Posterior vena cava (tissue), 2 donors: ENCODE data around the gene WNT3A. TPM values are rescaled to one million over a fixed set of nuclear protein-coding genes. Genes with fewer than 3 reads are reported as not detected.
A peak's percentile ranks its signal among the peaks of the same experiment; 100 is the strongest.

ENCODE experiments used
- DNase-seq: peaks from one replicate; pipeline ENCODE4 v3.0.0-alpha.2; 2020; ENCODE audit warnings: low spot score
- intact Hi-C, 2 donors: fragments of 100-400 bp; cut with DNase I; formaldehyde crosslinking; loops; one replicate each; pipeline versions ENCODE4 v1.14.1 to v1.14.2; 2022 to 2023
- total RNA-seq, 2 donors: library from RNA; stranded (reverse); fragmentation: NEBNext Ultra II Directional; extraction: Animal tissue kit (Norgen Biotek cat#: 25700); gene quantifications; one replicate each; pipeline ENCODE4 v1.2.1, GENCODE V29; 2021
- donor health status: DM: yes; HTN: yes; CAD: no.
- donor health status: DM: yes; HTN: yes; CAD: no.

Gene WNT3A
- total RNA-seq, 2 donors from 2014 or later = not detected

GRCh38 chr1:228076796-228077430, 70.1 kb downstream of the WNT3A start:
- intact Hi-C loops = no loop called here
- DNase-seq = peak; percentile 76

GRCh38 chr1:228077565-228078330, 71.0 kb downstream of the WNT3A start:
- DNase-seq = peak; percentile 57
- intact Hi-C loops = no loop called here

- intact Hi-C loops = no loop called here
- DNase-seq = peak; percentile 74
Measured at GRCh38 chr1:228079013-228079412, 72.2 kb downstream of the WNT3A start.

- peak; percentile 54 for DNase-seq
Measured at GRCh38 chr1:228079601-228080263, 72.9 kb downstream of the WNT3A start.

GRCh38 chr1:228081144-228081543, 74.3 kb downstream of the WNT3A start:
- DNase-seq = peak; percentile 29
- intact Hi-C loops = loop anchor here in 1 of 2 donors (5.0 kb wide), 1 partner anchor 426 kb away; no protein-coding TSS in a partner anchor

More at GRCh38 chr1:228079601-228080263, 72.9 kb downstream of the WNT3A start:
- intact Hi-C loops = loop anchor here in 1 of 2 donors (5.0 kb wide), 1 partner anchor 428 kb away; no protein-coding TSS in a partner anchor

GRCh38 chr1:228081578-228082213, 74.9 kb downstream of the WNT3A start:
- intact Hi-C loops = loop anchor here in 1 of 2 donors (5.0 kb wide), 1 partner anchor 426 kb away; no protein-coding TSS in a partner anchor

GRCh38 chr1:228082214-228082917, 75.6 kb downstream of the WNT3A start, which contains the start of gene ARF1:
TSS of gene ARF1 (plus strand) at chr1:228082708. CDS start at chr1:228097115, 14,407 bp downstream.
- DNase-seq = peak; percentile 98
- intact Hi-C loops = loop anchor here in 1 of 2 donors (5.0 kb wide), 1 partner anchor 425 kb away; no protein-coding TSS in a partner anchor

More at GRCh38 chr1:228081578-228082213, 74.9 kb downstream of the WNT3A start:
- DNase-seq = peak; percentile 73

GRCh38 chr1:228082918-228083870, 76.4 kb downstream of the WNT3A start:
- peak; percentile 92 for DNase-seq
- intact Hi-C loops = loop anchor here in 1 of 2 donors (5.0 kb wide), 1 partner anchor 424 kb away; no protein-coding TSS in a partner anchor

- intact Hi-C loops = loop anchor here in 1 of 2 donors (5.0 kb wide), 1 partner anchor 423 kb away; no protein-coding TSS in a partner anchor
- DNase-seq = peak; percentile 86
Measured at GRCh38 chr1:228083871-228084278, 77.1 kb downstream of the WNT3A start.

GRCh38 chr1:228084325-228084724, 77.5 kb downstream of the WNT3A start:
- intact Hi-C loops = loop anchor here in 1 of 2 donors (5.0 kb wide), 1 partner anchor 423 kb away; no protein-coding TSS in a partner anchor
- no peak for DNase-seq

- peak; percentile 61 for DNase-seq
- intact Hi-C loops = loop anchor here in 1 of 2 donors (5.0 kb wide), 1 partner anchor 423 kb away; no protein-coding TSS in a partner anchor
Measured at GRCh38 chr1:228084797-228085196, 78.0 kb downstream of the WNT3A start.

- intact Hi-C loops = no loop called here
- DNase-seq = peak; percentile 52
Measured at GRCh38 chr1:228085287-228085951, 78.6 kb downstream of the WNT3A start.

GRCh38 chr1:228087771-228088251, 81.0 kb downstream of the WNT3A start:
- intact Hi-C loops = no loop called here
- DNase-seq = peak; percentile 86

GRCh38 chr1:228088586-228089498, 82.0 kb downstream of the WNT3A start:
- intact Hi-C loops = no loop called here
- DNase-seq = peak; percentile 76
